Suprapubic skin (tissue), 4 donors: ENCODE data around the gene RABGAP1. TPM values are rescaled to one million over a fixed set of nuclear protein-coding genes. Genes with fewer than 3 reads are reported as not detected.

Experiments
- DNase-seq, 2 donors: peaks; one replicate each; pipeline ENCODE4 v3.0.0-alpha.2; 2019; ENCODE audit warnings: low spot score in 2 of 2
- H3K27ac ChIP-seq: fragments of 200-600 bp; sonication (generic); one replicate; pipeline ENCODE4 v1.5.1; 2019
- H3K27me3 ChIP-seq: fragments of 200-600 bp; sonication (generic); one replicate; pipeline ENCODE4 v1.5.1; 2019
- H3K36me3 ChIP-seq: fragments of 200-600 bp; sonication (generic); one replicate; pipeline ENCODE4 v1.5.1; 2019
- H3K4me1 ChIP-seq: fragments of 200-600 bp; sonication (generic); one replicate; pipeline ENCODE4 v1.5.1; 2019
- H3K4me3 ChIP-seq: fragments of 200-600 bp; sonication (generic); one replicate; pipeline ENCODE4 v1.5.1; 2019; ENCODE audit warnings: mild to moderate bottlenecking
- H3K9me3 ChIP-seq: fragments of 200-600 bp; sonication (generic); one replicate; pipeline ENCODE4 v1.5.1; 2019
- CTCF ChIP-seq, 2 donors: fragments of 200-600 bp in 1 of 2; fragments of 450-650 bp in 1 of 2; sonication (generic) in 1 of 2; IDR thresholded peaks; one replicate each; pipeline ENCODE4 v1.5.1; 2016 to 2019; ENCODE audit warnings: antibody characterized with exemption in 2 of 2, mild to moderate bottlenecking in 1 of 2, moderate library complexity in 1 of 2
- EP300 ChIP-seq: sonication (generic); formaldehyde crosslinking; IDR thresholded peaks from one replicate; pipeline ENCODE4 v1.6.1; 2017; ENCODE audit warnings: antibody characterized with exemption
- POLR2A ChIP-seq, 2 donors: fragments of 450-650 bp; IDR thresholded peaks; one replicate each; pipeline ENCODE4 v1.6.1; 2017; ENCODE audit warnings: antibody characterized with exemption in 2 of 2, mild to moderate bottlenecking in 2 of 2, moderate library complexity in 2 of 2
- POLR2AphosphoS5 ChIP-seq, 3 donors: sonication (generic); formaldehyde crosslinking; IDR thresholded peaks; one replicate each; pipeline ENCODE4 v1.6.1; 2017; ENCODE audit warnings: antibody characterized with exemption in 3 of 3
- WGBS: methylation state at CpG from one replicate; pipeline ENCODE4 v1.1.5; 2018; 5-methylcytosine and 5-hydroxymethylcytosine counted together
- total RNA-seq, 4 donors: library from RNA; depleted of rRNA; stranded (reverse); fragments of >200 nt; gene quantifications; one replicate each; pipeline ENCODE4 v1.1.0, GENCODE V29; 2016

Gene RABGAP1
- total RNA-seq, 4 donors from 2014 or later: 31.4 to 115 (median 64.4) TPM

- H3K36me3 ChIP-seq: peaks cover 57% of the 10 kb centered on the region
- no peak for TF ChIP-seq CTCF (IDR thresholded peaks at IDR 0.05)
- TF ChIP-seq POLR2A (IDR thresholded peaks at IDR 0.05): no peak
- TF ChIP-seq EP300: no peak
- no peak for DNase-seq
- no peaks in the 10 kb centered on the region for H3K27me3 ChIP-seq
- 100% methylated on average over 1 of the region's 1 CpG for WGBS
- no peak overlapping the region for H3K27ac ChIP-seq
- H3K4me3 ChIP-seq: no peak overlapping the region
- H3K9me3 ChIP-seq: no peaks in the 10 kb centered on the region
- H3K4me1 ChIP-seq: no peaks in the 10 kb centered on the region
Measured at GRCh38 chr9:123000371-123001068, 59.7 kb downstream of the RABGAP1 start.

DNA sequence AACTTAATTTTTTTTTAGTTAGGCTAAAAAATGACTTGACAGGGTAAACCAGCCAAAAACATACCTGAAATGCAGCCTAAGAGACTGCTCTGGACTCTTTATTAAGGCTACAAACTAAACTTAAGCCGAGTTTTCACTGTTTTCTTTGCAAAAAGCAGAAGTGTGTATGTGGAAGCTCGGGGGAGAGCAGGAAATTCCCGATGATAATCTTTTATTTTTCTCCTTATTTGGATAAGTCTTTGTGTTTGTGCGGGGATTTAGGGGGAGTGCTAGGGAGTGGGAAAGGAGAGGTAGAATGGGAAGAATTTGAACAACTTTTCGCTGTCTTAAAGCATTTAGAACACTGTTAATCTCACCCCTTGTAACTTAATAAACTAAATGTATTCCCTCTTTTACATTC lies 61.9 kb downstream of the RABGAP1 start:
- TF ChIP-seq POLR2AphosphoS5 (IDR thresholded peaks at IDR 0.05) (no peak), POLR2A (IDR thresholded peaks at IDR 0.05) (no peak)
- Histone ChIP-seq H3K9me3 (no peaks in the 10 kb centered on the region), H3K27ac (no peak overlapping the region), H3K4me1 (no peaks in the 10 kb centered on the region), H3K36me3 (peaks cover 40% of the 10 kb centered on the region), H3K27me3 (no peaks in the 10 kb centered on the region), H3K4me3 (no peak overlapping the region)
- 74% methylated on average over 5 of the region's 5 CpGs for WGBS
- no peak for DNase-seq

GRCh38 chr9:123003466-123003865 lies 62.6 kb downstream of the RABGAP1 start:
- Histone ChIP-seq H3K27ac (no peak overlapping the region), H3K4me3 (no peak overlapping the region), H3K4me1 (no peaks in the 10 kb centered on the region), H3K9me3 (no peaks in the 10 kb centered on the region), H3K27me3 (no peaks in the 10 kb centered on the region), H3K36me3 (peaks cover 34% of the 10 kb centered on the region)
- no peak for TF ChIP-seq POLR2A (IDR thresholded peaks at IDR 0.05)
- no peak for TF ChIP-seq POLR2AphosphoS5 (IDR thresholded peaks at IDR 0.05)
- TF ChIP-seq CTCF (IDR thresholded peaks at IDR 0.05): no peak
- TF ChIP-seq EP300: no peak
- 46% methylated on average over 2 of the region's 2 CpGs for WGBS
- DNase-seq: no peak

DNA sequence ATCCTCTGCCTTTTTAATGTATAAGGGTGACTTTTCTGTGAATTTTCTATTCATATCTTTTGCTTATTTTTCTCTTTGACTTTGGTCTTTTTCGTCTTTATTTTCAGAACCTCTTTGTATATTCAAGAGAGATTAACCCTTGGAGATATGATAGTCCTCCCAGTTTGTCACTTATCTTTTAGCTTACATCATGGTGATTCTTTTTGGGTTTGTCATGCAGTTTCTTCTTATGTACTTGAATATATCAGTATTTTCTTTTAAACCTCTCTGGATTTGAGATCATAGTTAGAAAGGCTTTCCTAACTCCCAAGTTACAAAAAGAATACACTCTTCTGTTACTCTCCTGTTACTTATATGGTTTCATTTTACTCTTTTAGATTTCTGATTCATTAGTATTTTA lies 65.1 kb downstream of the RABGAP1 start:
- H3K27ac ChIP-seq: no peak overlapping the region
- no peaks in the 10 kb centered on the region for H3K4me1 ChIP-seq
- H3K9me3 ChIP-seq: no peaks in the 10 kb centered on the region
- peaks cover 30% of the 10 kb centered on the region for H3K36me3 ChIP-seq
- TF ChIP-seq EP300: no peak
- TF ChIP-seq CTCF (IDR thresholded peaks at IDR 0.05): no peak
- no peak for TF ChIP-seq POLR2A (IDR thresholded peaks at IDR 0.05)
- no peak for TF ChIP-seq POLR2AphosphoS5 (IDR thresholded peaks at IDR 0.05)
- 80% methylated on average over 1 of the region's 1 CpG for WGBS
- no peak overlapping the region for H3K4me3 ChIP-seq
- no peak for DNase-seq
- no peaks in the 10 kb centered on the region for H3K27me3 ChIP-seq

- Histone ChIP-seq H3K36me3 (peaks cover 35% of the 10 kb centered on the region), H3K4me1 (no peaks in the 10 kb centered on the region), H3K9me3 (no peaks in the 10 kb centered on the region), H3K4me3 (no peak overlapping the region), H3K27me3 (no peaks in the 10 kb centered on the region), H3K27ac (no peak overlapping the region)
- 100% methylated on average over 5 of the region's 5 CpGs for WGBS
- no peak for DNase-seq
- TF ChIP-seq CTCF (IDR thresholded peaks at IDR 0.05): no peak
- TF ChIP-seq POLR2AphosphoS5 (IDR thresholded peaks at IDR 0.05): no peak
- no peak for TF ChIP-seq POLR2A (IDR thresholded peaks at IDR 0.05)
- no peak for TF ChIP-seq EP300
Measured at GRCh38 chr9:123007269-123007668, 66.4 kb downstream of the RABGAP1 start.

DNA sequence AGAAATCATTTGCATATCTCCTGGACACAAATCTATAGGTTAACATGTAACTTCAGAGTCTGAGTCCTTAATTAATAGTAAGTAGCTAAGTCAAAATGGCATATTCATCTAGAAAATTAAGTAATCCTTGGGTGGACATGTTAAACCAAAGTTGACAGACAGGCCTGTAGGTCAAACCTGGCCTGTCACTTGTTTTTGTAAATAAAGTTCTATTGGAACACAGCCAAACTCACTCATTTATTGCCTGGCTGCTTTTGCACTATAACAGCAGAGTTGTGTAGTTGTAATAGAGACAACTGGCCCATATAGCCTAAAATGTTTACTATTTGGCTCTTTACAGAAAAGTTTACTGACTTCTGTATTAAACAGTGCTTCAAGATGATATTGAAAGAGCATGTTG lies 68.1 kb downstream of the RABGAP1 start:
- no peak for TF ChIP-seq EP300
- no peak for TF ChIP-seq POLR2A (IDR thresholded peaks at IDR 0.05)
- no peak for TF ChIP-seq POLR2AphosphoS5 (IDR thresholded peaks at IDR 0.05)
- TF ChIP-seq CTCF (IDR thresholded peaks at IDR 0.05): no peak
- no peaks in the 10 kb centered on the region for H3K27me3 ChIP-seq
- H3K9me3 ChIP-seq: no peaks in the 10 kb centered on the region
- no peak overlapping the region for H3K4me3 ChIP-seq
- no peak overlapping the region for H3K27ac ChIP-seq
- peaks cover 50% of the 10 kb centered on the region for H3K36me3 ChIP-seq
- no peaks in the 10 kb centered on the region for H3K4me1 ChIP-seq
- DNase-seq: no peak
